GM23338 (cell line): ENCODE measurements around the gene SEMA4A. TPM values are rescaled to one million over a fixed set of nuclear protein-coding genes. Genes with fewer than 3 reads are reported as not detected.

ENCODE experiments used
- ATAC-seq: fragments of 200-7000 bp; cut with Tn5 transposase; 3 replicates; pipeline ENCODE4 v1.9.1; 2020
- DNase-seq: peaks from one replicate; pipeline ENCODE4 v3.0.0-alpha.2; 2015; ENCODE audit warnings: low spot score
- H2AFZ ChIP-seq: fragments of 200-600 bp; sonication (generic); 2 replicates; pipeline ENCODE4 v1.8.0; 2016; ENCODE audit warnings: antibody characterized with exemption, mild to moderate bottlenecking, moderate library complexity
- H3F3A ChIP-seq: fragments of 200-600 bp; sonication (generic); replicated peaks from 2 replicates; pipeline ENCODE4 v1.8.0; 2017; ENCODE audit warnings: antibody characterized with exemption, mixed run types, low read depth
- H3K27ac ChIP-seq: fragments of 200-600 bp; sonication (generic); 2 replicates; pipeline ENCODE4 v1.6.1; 2016; ENCODE audit warnings: low read depth
- H3K27me3 ChIP-seq: fragments of 200-600 bp; sonication (generic); 2 replicates; pipeline ENCODE4 v1.8.0; 2016; ENCODE audit warnings: mild to moderate bottlenecking, mixed run types, moderate library complexity; ENCODE audit not compliant: insufficient read depth
- H3K36me3 ChIP-seq: fragments of 200-600 bp; sonication (generic); 2 replicates; pipeline ENCODE4 v1.8.0; 2016; ENCODE audit warnings: mild to moderate bottlenecking; ENCODE audit not compliant: insufficient read depth
- H3K4me1 ChIP-seq: fragments of 200-600 bp; sonication (generic); 2 replicates; pipeline ENCODE4 v1.8.0; 2016; ENCODE audit warnings: mild to moderate bottlenecking, moderate library complexity; ENCODE audit not compliant: insufficient read depth
- H3K4me2 ChIP-seq: fragments of 200-600 bp; sonication (generic); 2 replicates; pipeline ENCODE4 v1.7.1; 2017; ENCODE audit warnings: mixed run types
- H3K4me3 ChIP-seq: fragments of 200-600 bp; sonication (generic); 2 replicates; pipeline ENCODE4 v1.6.1; 2016; ENCODE audit warnings: mixed run types
- H3K79me2 ChIP-seq: fragments of 200-600 bp; sonication (generic); replicated peaks from 2 replicates; pipeline ENCODE4 v1.8.0; 2017; ENCODE audit warnings: mild to moderate bottlenecking; ENCODE audit not compliant: insufficient read depth
- H3K9me2 ChIP-seq: fragments of 200-600 bp; sonication (generic); 2 replicates; pipeline ENCODE4 v1.8.0; 2017; ENCODE audit not compliant: insufficient read depth
- H4K20me1 ChIP-seq: fragments of 200-600 bp; sonication (generic); replicated peaks from 2 replicates; pipeline ENCODE4 v1.8.0; 2017; ENCODE audit warnings: mild to moderate bottlenecking; ENCODE audit not compliant: insufficient read depth
- H3K27ac Mint-ChIP-seq: 2 replicates; pipeline ENCODE4 v1.8.0; 2020; ENCODE audit warnings: inconsistent platforms, mild to moderate bottlenecking, moderate library complexity, mixed read lengths
- H3K27me3 Mint-ChIP-seq: 3 replicates; pipeline ENCODE4 v1.8.0; 2022; ENCODE audit warnings: low read depth, mild to moderate bottlenecking, moderate library complexity, mixed read lengths, inconsistent platforms; ENCODE audit not compliant: insufficient read depth, poor library complexity
- H3K36me3 Mint-ChIP-seq: 3 replicates; pipeline ENCODE4 v1.8.0; 2021; ENCODE audit warnings: low read depth, mild to moderate bottlenecking, inconsistent platforms, moderate library complexity, mixed read lengths
- H3K4me1 Mint-ChIP-seq: 3 replicates; pipeline ENCODE4 v1.8.0; 2020; ENCODE audit warnings: mild to moderate bottlenecking, inconsistent platforms, mixed read lengths
- H3K4me3 Mint-ChIP-seq: 3 replicates; pipeline ENCODE4 v1.8.0; 2021; ENCODE audit warnings: moderate library complexity, mild to moderate bottlenecking, inconsistent platforms, mixed read lengths
- H3K9me3 Mint-ChIP-seq: 3 replicates; pipeline ENCODE4 v1.8.0; 2020; ENCODE audit warnings: moderate library complexity, mild to moderate bottlenecking, inconsistent platforms, mixed read lengths
- CREB1 ChIP-seq: fragments of 250-450 bp; sonication (Bioruptor Pico); IDR thresholded peaks from 2 replicates; pipeline ENCODE4 v1.5.0; 2020; ENCODE audit warnings: low read depth, mild to moderate bottlenecking, moderate library complexity
- EZH2 ChIP-seq: fragments of 200-600 bp; sonication (generic); IDR thresholded peaks from one replicate; pipeline ENCODE4 v1.8.0; 2017; ENCODE audit warnings: antibody characterized with exemption, mild to moderate bottlenecking, low read depth; ENCODE audit not compliant: unreplicated experiment
- POLR2AphosphoS5 ChIP-seq: IDR thresholded peaks from 2 replicates; pipeline ENCODE4 v1.6.1; 2016; ENCODE audit warnings: antibody characterized with exemption, low read depth
- STAT1 ChIP-seq: IDR thresholded peaks from one replicate; pipeline ENCODE4 v1.6.1; 2016; ENCODE audit warnings: antibody characterized with exemption; ENCODE audit not compliant: unreplicated experiment
- ZNF114 ChIP-seq: fragments of 250-450 bp; sonication (Bioruptor Pico); IDR thresholded peaks from 2 replicates; pipeline ENCODE4 v1.5.0; 2020; ENCODE audit warnings: mild to moderate bottlenecking, moderate library complexity
- ZNF331 ChIP-seq: fragments of 250-450 bp; sonication (Bioruptor Pico); IDR thresholded peaks from 2 replicates; pipeline ENCODE4 v1.5.0; 2020; ENCODE audit warnings: low read depth, mild to moderate bottlenecking, moderate library complexity
- polyA plus RNA-seq: library from polyadenylated mRNA; unstranded; fragments of >200 nt; fragmentation: Nextera tagmentation; extraction: Ambion mirVana; gene quantifications from 2 replicates; pipeline ENCODE4 v1.2.1, GENCODE V29; 2016
- total RNA-seq: library from RNA; depleted of rRNA; stranded (reverse); fragments of >200 nt; shearing (Covaris generic); gene quantifications from 2 replicates; pipeline ENCODE4 v1.2.3, GENCODE V29; 2014
- TF ChIP-seq, protein P1 (sequence below), 2 experiments: fragments of 200-600 bp in 1 of 2; sonication (generic) in 1 of 2; conservative IDR thresholded peaks; 2 replicates each; pipeline versions ENCODE4 v1.5.1 to v1.6.1; 2016 to 2017; ENCODE audit warnings: antibody characterized with exemption in 2 of 2, low read depth in 2 of 2, mild to moderate bottlenecking in 2 of 2, moderate library complexity in 1 of 2
- TF ChIP-seq, protein P2 (sequence below): IDR thresholded peaks from 2 replicates; pipeline ENCODE4 v1.6.1; 2016; ENCODE audit warnings: antibody characterized with exemption

Gene SEMA4A
- total and polyA plus RNA-seq, 2 experiments from 2014 or later, result 5.5 to 20.2 TPM

DNA sequence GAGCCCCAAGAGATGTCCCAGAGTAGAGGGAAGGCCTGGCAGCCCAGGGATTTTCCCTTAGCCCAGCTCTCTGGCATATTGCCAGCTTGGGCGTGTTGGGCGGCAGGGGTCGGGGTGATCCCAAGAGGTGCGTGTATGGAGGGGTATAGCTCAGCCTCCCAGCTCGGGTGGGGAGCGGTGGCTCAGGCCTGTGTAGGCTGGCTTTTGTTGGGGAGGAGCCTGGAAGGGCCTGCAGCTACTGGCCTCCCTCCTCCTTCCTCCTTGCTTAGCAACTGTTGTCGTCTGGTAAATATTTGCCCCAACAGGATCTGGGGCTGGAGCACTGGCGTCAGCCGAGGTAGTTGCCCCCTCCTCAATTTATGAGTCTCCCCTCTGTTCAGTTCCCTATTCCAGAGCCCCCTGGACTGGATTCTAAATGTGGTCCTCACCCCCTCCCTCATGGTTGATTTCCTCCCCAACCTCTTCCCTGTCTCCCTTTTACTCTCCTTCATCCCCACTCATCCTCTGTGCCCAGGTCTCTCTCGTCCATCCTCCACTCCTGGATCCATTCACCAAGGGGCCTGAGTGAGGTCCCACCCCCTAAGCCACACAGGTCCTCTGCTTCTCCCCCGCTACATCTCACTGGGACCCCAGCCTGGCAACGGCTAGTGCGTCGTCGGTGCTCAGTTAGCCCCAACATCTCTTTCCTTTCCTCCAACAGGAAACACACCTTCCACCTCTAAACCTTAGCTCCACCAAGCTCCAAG lies 49.1 kb upstream of the SEMA4A start:
- peak overlapping the region; percentile 72; the same call in 1 of the 2 replicates for H3K4me3 ChIP-seq
- no peaks in the 10 kb centered on the region for H3K9me2 ChIP-seq
- peaks cover 36% of the 10 kb centered on the region for H3K4me1 ChIP-seq
- peaks cover 37% of the 10 kb centered on the region for H3K27me3 Mint-ChIP-seq
- no peaks in the 10 kb centered on the region; the same call in 2 of the 3 replicates for H3K36me3 Mint-ChIP-seq
- peaks cover 33% of the 10 kb centered on the region for H3F3A ChIP-seq
- H3K36me3 ChIP-seq, result no peaks in the 10 kb centered on the region
- DNase-seq, result peak; percentile 65
- H2AFZ ChIP-seq, result no peak overlapping the region
- H3K4me3 Mint-ChIP-seq, result no peak overlapping the region; the same call in 2 of the 3 replicates
- no peaks in the 10 kb centered on the region for H3K79me2 ChIP-seq
- no peaks in the 10 kb centered on the region; the same call in 2 of the 3 replicates for H3K9me3 Mint-ChIP-seq
- H3K4me2 ChIP-seq, result peak overlapping the region; percentile 88
- no peaks in the 10 kb centered on the region for H3K27me3 ChIP-seq
- H4K20me1 ChIP-seq, result peaks cover 5% of the 10 kb centered on the region; the same call in 1 of the 2 replicates
- H3K27ac ChIP-seq, result peak overlapping the region; percentile 95
- ATAC-seq, result peak; percentile 6
- H3K27ac Mint-ChIP-seq, result peak overlapping the region; percentile 84
- TF ChIP-seq POLR2AphosphoS5, result no peak
- TF ChIP-seq CREB1 (CRISPR knock-in tag), result no peak
- TF ChIP-seq, protein P1, sequence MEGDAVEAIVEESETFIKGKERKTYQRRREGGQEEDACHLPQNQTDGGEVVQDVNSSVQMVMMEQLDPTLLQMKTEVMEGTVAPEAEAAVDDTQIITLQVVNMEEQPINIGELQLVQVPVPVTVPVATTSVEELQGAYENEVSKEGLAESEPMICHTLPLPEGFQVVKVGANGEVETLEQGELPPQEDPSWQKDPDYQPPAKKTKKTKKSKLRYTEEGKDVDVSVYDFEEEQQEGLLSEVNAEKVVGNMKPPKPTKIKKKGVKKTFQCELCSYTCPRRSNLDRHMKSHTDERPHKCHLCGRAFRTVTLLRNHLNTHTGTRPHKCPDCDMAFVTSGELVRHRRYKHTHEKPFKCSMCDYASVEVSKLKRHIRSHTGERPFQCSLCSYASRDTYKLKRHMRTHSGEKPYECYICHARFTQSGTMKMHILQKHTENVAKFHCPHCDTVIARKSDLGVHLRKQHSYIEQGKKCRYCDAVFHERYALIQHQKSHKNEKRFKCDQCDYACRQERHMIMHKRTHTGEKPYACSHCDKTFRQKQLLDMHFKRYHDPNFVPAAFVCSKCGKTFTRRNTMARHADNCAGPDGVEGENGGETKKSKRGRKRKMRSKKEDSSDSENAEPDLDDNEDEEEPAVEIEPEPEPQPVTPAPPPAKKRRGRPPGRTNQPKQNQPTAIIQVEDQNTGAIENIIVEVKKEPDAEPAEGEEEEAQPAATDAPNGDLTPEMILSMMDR (conservative IDR thresholded peaks at IDR 0.05; ENCODE audit: low read depth in 2 of 2), result no peak
- TF ChIP-seq EZH2, result no peak
- H3K4me1 Mint-ChIP-seq, result peaks cover 59% of the 10 kb centered on the region

DNA sequence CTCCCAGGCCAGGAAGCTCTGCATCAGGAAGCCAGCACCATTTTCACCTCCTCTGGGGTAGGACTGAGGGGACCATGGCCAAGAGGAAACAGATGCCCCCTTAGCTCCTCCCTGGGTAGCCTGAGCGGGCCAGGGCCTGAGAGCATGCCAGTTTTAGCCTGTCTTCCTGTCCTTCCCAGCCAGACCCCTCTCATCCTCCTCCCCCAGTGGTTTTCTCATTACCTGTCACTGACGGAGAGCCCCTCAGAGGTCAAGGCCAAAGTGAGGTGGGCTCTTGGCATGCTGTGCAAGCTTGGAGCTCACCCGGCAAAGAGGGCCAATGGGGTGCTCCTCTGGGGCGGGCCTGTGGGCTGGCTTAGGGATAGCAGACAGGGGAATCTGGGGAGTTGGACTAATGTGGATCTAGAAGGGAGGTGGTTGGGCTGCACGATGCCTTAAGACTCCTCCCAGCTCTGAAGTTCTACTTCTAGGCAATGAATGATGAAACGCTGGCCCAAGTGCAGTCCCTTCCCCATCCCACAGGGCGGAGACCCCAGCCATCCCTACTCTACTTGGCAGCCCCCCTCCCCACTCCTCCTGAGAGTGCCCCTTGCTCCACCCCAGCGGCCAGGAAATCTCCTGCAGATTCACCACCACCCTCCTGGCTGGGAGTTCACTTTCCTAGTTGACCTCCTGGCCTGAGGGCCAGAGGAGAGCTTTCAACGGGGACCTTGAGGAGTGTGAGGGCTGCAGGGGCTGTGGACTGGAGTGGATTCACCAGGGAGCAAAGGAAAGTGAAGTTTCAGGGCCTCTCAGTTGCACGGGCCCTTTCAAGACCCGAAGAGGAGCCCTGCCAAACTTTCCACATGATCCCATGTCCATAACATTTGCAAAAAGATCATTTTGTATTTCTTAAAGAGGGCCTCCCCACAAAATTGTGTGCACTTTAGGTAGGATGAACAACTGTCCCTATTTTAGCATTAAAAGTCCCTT lies 48.2 kb upstream of the SEMA4A start:
- H3K9me2 ChIP-seq, result no peaks in the 10 kb centered on the region
- peaks cover 36% of the 10 kb centered on the region for H3K4me1 ChIP-seq
- peak overlapping the region; percentile 88 for H3K4me2 ChIP-seq
- ATAC-seq, result peak; percentile 46
- no peaks in the 10 kb centered on the region for H3K79me2 ChIP-seq
- no peaks in the 10 kb centered on the region; the same call in 2 of the 3 replicates for H3K36me3 Mint-ChIP-seq
- H4K20me1 ChIP-seq, result peaks cover 5% of the 10 kb centered on the region; the same call in 1 of the 2 replicates
- DNase-seq, result peak; percentile 90
- H3F3A ChIP-seq, result peaks cover 34% of the 10 kb centered on the region
- peak overlapping the region; percentile 65 for H3K4me3 Mint-ChIP-seq
- peak overlapping the region; percentile 72 for H3K4me3 ChIP-seq
- H3K4me1 Mint-ChIP-seq, result peaks cover 61% of the 10 kb centered on the region
- peaks cover 37% of the 10 kb centered on the region for H3K27me3 Mint-ChIP-seq
- H3K27me3 ChIP-seq, result no peaks in the 10 kb centered on the region
- H3K36me3 ChIP-seq, result no peaks in the 10 kb centered on the region
- 0 out of 2 replicates have a peak overlapping the region, but pooled peaks have one; percentile 52 for H2AFZ ChIP-seq
- H3K27ac Mint-ChIP-seq, result peak overlapping the region; percentile 87
- no peaks in the 10 kb centered on the region; the same call in 2 of the 3 replicates for H3K9me3 Mint-ChIP-seq
- H3K27ac ChIP-seq, result peak overlapping the region; percentile 95
- no peak for TF ChIP-seq STAT1
- TF ChIP-seq, protein P2, sequence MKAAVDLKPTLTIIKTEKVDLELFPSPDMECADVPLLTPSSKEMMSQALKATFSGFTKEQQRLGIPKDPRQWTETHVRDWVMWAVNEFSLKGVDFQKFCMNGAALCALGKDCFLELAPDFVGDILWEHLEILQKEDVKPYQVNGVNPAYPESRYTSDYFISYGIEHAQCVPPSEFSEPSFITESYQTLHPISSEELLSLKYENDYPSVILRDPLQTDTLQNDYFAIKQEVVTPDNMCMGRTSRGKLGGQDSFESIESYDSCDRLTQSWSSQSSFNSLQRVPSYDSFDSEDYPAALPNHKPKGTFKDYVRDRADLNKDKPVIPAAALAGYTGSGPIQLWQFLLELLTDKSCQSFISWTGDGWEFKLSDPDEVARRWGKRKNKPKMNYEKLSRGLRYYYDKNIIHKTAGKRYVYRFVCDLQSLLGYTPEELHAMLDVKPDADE, result no peak
- TF ChIP-seq, protein P1 (conservative IDR thresholded peaks at IDR 0.05; ENCODE audit: low read depth in 2 of 2), result 0 out of 4 replicates have a peak, but pooled peaks have one; percentile 8 to 27
- no peak for TF ChIP-seq ZNF331 (CRISPR knock-in tag)
- 0 out of 2 replicates have a peak, but pooled peaks have one; percentile 23 for TF ChIP-seq POLR2AphosphoS5
- no peak for TF ChIP-seq EZH2
- no peak for TF ChIP-seq ZNF114 (CRISPR knock-in tag)
- no peak for TF ChIP-seq CREB1 (CRISPR knock-in tag)
